Type B pancreatic cell (in vitro differentiated cells): ENCODE results near the gene PPA1. TPM values are rescaled to one million over a fixed set of nuclear protein-coding genes. Genes with fewer than 3 reads are reported as not detected.
"Not testable (repeated sequence)": the region's sequence is repeated elsewhere in the genome, so short reads cannot be mapped to it uniquely, and the experiment has no call there.

Experiments used
- DNase-seq: peaks from one replicate; pipeline ENCODE4 v3.0.0; 2021; ENCODE audit warnings: mixed read lengths; ENCODE audit not compliant: unreplicated experiment; ENCODE audit errors: extremely low spot score
- H3K27ac Mint-ChIP-seq: 2 replicates; pipeline ENCODE4 v1.8.0; 2021; ENCODE audit warnings: mild to moderate bottlenecking, mixed read lengths
- H3K27me3 Mint-ChIP-seq: 2 replicates; pipeline ENCODE4 v1.8.0; 2021; ENCODE audit warnings: mixed read lengths
- H3K36me3 Mint-ChIP-seq: 2 replicates; pipeline ENCODE4 v1.8.0; 2021; ENCODE audit warnings: mixed read lengths
- H3K4me1 Mint-ChIP-seq: one replicate; pipeline ENCODE4 v1.8.0; 2021; ENCODE audit warnings: mixed read lengths; ENCODE audit not compliant: unreplicated experiment
- H3K4me3 Mint-ChIP-seq: 2 replicates; pipeline ENCODE4 v1.8.0; 2021; ENCODE audit warnings: mild to moderate bottlenecking, mixed read lengths
- H3K9me3 Mint-ChIP-seq: 2 replicates; pipeline ENCODE4 v1.8.0; 2021; ENCODE audit warnings: mixed read lengths
- CTCF ChIP-seq: fragments of 200-600 bp; sonication (generic); conservative IDR thresholded peaks from 2 replicates; pipeline ENCODE4 v1.5.0; 2021; ENCODE audit warnings: antibody characterized with exemption, mild to moderate bottlenecking
- total RNA-seq: library from RNA; stranded (reverse); gene quantifications from 2 replicates; pipeline ENCODE4 v1.2.1, GENCODE V29; 2021; ENCODE audit warnings: low replicate concordance

Gene PPA1
- total RNA-seq, 1 donor from 2014 or later = 105 TPM

GRCh38 chr10:70162151-70162891, 70.9 kb downstream of the PPA1 start:
- Mint-ChIP-seq H3K27ac (no peak overlapping the region), H3K4me1 (peaks cover 31% of the 10 kb centered on the region), H3K36me3 (peaks cover 21% of the 10 kb centered on the region), H3K9me3 (no peaks in the 10 kb centered on the region), H3K27me3 (no peaks in the 10 kb centered on the region), H3K4me3 (no peak overlapping the region)
- no peak for TF ChIP-seq CTCF
- no peak for DNase-seq

- Mint-ChIP-seq H3K9me3 (no peaks in the 10 kb centered on the region), H3K4me3 (no peak overlapping the region), H3K36me3 (peaks cover 30% of the 10 kb centered on the region), H3K4me1 (peaks cover 24% of the 10 kb centered on the region), H3K27me3 (no peaks in the 10 kb centered on the region), H3K27ac (no peak overlapping the region)
- DNase-seq = no peak
- no peak for TF ChIP-seq CTCF
These were observed 72.4 kb downstream of the PPA1 start for GRCh38 chr10:70160798-70161197.

GRCh38 chr10:70159366-70159765, 73.9 kb downstream of the PPA1 start:
- DNase-seq, H3K4me3 Mint-ChIP-seq, H3K9me3 Mint-ChIP-seq, H3K27me3 Mint-ChIP-seq, H3K27ac Mint-ChIP-seq: not testable (repeated sequence)
- Mint-ChIP-seq H3K4me1 (peaks cover 24% of the 10 kb centered on the region), H3K36me3 (peaks cover 28% of the 10 kb centered on the region)

GRCh38 chr10:70158113-70158512, 75.1 kb downstream of the PPA1 start:
- no peak for TF ChIP-seq CTCF
- peaks cover 27% of the 10 kb centered on the region for H3K36me3 Mint-ChIP-seq
- no peak overlapping the region for H3K4me3 Mint-ChIP-seq
- DNase-seq = no peak
- H3K9me3 Mint-ChIP-seq = no peaks in the 10 kb centered on the region
- H3K27ac Mint-ChIP-seq = no peak overlapping the region
- no peaks in the 10 kb centered on the region for H3K27me3 Mint-ChIP-seq
- H3K4me1 Mint-ChIP-seq = peaks cover 18% of the 10 kb centered on the region

GRCh38 chr10:70155255-70155838, 77.9 kb downstream of the PPA1 start:
- peaks cover 27% of the 10 kb centered on the region for H3K36me3 Mint-ChIP-seq
- no peak for DNase-seq
- H3K27me3 Mint-ChIP-seq = no peaks in the 10 kb centered on the region
- H3K4me3 Mint-ChIP-seq = no peak overlapping the region
- no peak for TF ChIP-seq CTCF
- H3K9me3 Mint-ChIP-seq = no peaks in the 10 kb centered on the region
- no peaks in the 10 kb centered on the region for H3K4me1 Mint-ChIP-seq
- no peak overlapping the region for H3K27ac Mint-ChIP-seq

Other genes starting within 250 kb of the PPA1 start
- gene MACROH2A2, start 180.6 kb downstream of the PPA1 start, total RNA-seq = 55.0 and 117 TPM in 2 replicates
- gene AIFM2, start 100.6 kb downstream of the PPA1 start, total RNA-seq = 5.8 and 8.9 TPM in 2 replicates
- gene TYSND1, start 86.7 kb downstream of the PPA1 start, total RNA-seq = 17.5 and 18.1 TPM in 2 replicates
- 131 and 153 TPM in 2 replicates for gene SAR1A, start 62.9 kb downstream of the PPA1 start, total RNA-seq
- not detected in 2 replicates for gene NPFFR1, start 50.6 kb upstream of the PPA1 start, total RNA-seq
- 6.1 and 17.6 TPM in 2 replicates for gene LRRC20, start 149.2 kb upstream of the PPA1 start, total RNA-seq
- gene EIF4EBP2, start 170.7 kb upstream of the PPA1 start, total RNA-seq = 80.4 and 100 TPM in 2 replicates
- gene NODAL, start 208.3 kb upstream of the PPA1 start, total RNA-seq = not detected in 2 replicates
- gene PALD1, start 245.3 kb upstream of the PPA1 start, total RNA-seq = 0.43 and 9.6 TPM in 2 replicates